Upper lobe of left lung (tissue), 4 donors: ENCODE data around the gene DPF3.

ENCODE experiments used
- CTCF ChIP-seq, 6 experiments: fragments of 450-650 bp in 4 of 6; fragments of 200-600 bp in 2 of 6; sonication (generic) in 2 of 6; IDR thresholded peaks; one replicate each; pipeline ENCODE4 v1.5.1; 2016 to 2019; ENCODE audit warnings: antibody characterized with exemption in 6 of 6
- POLR2A ChIP-seq, 4 donors: fragments of 450-650 bp; IDR thresholded peaks; one replicate each; pipeline ENCODE4 v1.5.1; 2016 to 2017; ENCODE audit warnings: antibody characterized with exemption in 4 of 4, mild to moderate bottlenecking in 2 of 4

- TF ChIP-seq CTCF (IDR thresholded peaks at IDR 0.05) (no peak), POLR2A (IDR thresholded peaks at IDR 0.05) (no peak)
These were observed 263.5 kb downstream of the DPF3 start for GRCh38 chr14:72630374-72630773.
